Measurements from ENCODE around the gene SLC12A2. TPM values are rescaled to one million over a fixed set of nuclear protein-coding genes. Genes with fewer than 3 reads are reported as not detected.

Gene SLC12A2
- total and polyA plus RNA-seq, 2 experiments from 2014 or later, result 8.1 to 21.3 TPM

DNA sequence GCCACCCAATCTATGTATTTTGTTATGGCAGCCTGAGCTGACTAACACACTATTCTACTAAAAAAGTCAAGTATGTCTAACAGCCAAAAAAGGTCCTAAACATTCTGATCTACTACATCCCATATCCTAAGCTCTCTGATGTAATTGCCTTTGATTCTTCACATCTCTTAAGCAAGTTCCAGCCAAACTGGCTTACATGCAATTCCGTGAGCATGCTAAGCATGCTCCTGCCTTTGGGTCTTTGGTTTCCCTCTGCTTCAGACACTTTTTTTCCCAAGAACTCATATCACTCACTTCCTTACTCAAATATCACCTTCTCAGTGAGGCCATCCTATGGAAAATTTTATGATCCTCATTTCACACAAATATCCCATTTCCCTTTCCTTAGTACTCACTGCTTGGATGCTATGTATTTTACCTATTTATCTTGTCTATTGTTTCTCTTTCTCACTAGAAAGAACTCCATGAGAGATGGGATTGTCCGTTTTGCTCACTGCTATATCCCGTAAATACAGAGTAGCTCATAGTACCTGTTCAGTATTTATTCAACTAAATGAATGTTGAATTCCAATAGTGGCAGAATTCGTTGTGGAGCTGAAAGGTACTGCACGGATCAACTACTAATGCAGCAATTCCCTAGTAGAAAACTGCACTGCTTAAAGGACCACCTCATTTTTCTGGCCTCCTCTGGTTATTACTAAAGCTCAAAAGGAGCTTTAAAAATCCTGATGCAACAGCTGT is 2.3 kb upstream of the SLC12A2 start:
- no peak for ATAC-seq

GRCh38 chr5:128082551-128083032 is 974 bp upstream of the SLC12A2 start:
- DNase-seq (ENCODE audit: low spot score), result no peak
- ATAC-seq, result no peak
- Mint-ChIP-seq H3K4me3 (peak overlapping the region; percentile 91), H3K36me3 (ENCODE audit: low read depth) (no peaks in the 10 kb centered on the region), H3K27me3 (ENCODE audit: insufficient read depth, low read depth, poor library complexity) (peaks cover 19% of the 10 kb centered on the region), H3K27ac (peak overlapping the region; percentile 84), H3K9me3 (no peaks in the 10 kb centered on the region), H3K4me1 (peaks cover 27% of the 10 kb centered on the region; the same call in 2 of the 3 replicates)
- Histone ChIP-seq H3K9me2 (ENCODE audit: insufficient read depth) (no peaks in the 10 kb centered on the region), H3K27ac (ENCODE audit: low read depth) (peak overlapping the region; percentile 30; the same call in 1 of the 2 replicates), H2AFZ (peak overlapping the region; percentile 98), H4K20me1 (replicated peaks; ENCODE audit: insufficient read depth) (peaks cover 28% of the 10 kb centered on the region), H3K4me3 (peak overlapping the region; percentile 91), H3K4me1 (ENCODE audit: insufficient read depth) (peaks cover 14% of the 10 kb centered on the region), H3K27me3 (ENCODE audit: insufficient read depth) (peaks cover 25% of the 10 kb centered on the region), H3K79me2 (replicated peaks; ENCODE audit: insufficient read depth) (peaks cover 28% of the 10 kb centered on the region), H3K36me3 (ENCODE audit: insufficient read depth) (no peaks in the 10 kb centered on the region), H3K4me2 (peak overlapping the region; percentile 96), H3F3A (replicated peaks; ENCODE audit: low read depth) (0 out of 2 replicates have a peak, but pooled peaks cover 3% of the 10 kb centered on the region)
- TF ChIP-seq, protein P1, sequence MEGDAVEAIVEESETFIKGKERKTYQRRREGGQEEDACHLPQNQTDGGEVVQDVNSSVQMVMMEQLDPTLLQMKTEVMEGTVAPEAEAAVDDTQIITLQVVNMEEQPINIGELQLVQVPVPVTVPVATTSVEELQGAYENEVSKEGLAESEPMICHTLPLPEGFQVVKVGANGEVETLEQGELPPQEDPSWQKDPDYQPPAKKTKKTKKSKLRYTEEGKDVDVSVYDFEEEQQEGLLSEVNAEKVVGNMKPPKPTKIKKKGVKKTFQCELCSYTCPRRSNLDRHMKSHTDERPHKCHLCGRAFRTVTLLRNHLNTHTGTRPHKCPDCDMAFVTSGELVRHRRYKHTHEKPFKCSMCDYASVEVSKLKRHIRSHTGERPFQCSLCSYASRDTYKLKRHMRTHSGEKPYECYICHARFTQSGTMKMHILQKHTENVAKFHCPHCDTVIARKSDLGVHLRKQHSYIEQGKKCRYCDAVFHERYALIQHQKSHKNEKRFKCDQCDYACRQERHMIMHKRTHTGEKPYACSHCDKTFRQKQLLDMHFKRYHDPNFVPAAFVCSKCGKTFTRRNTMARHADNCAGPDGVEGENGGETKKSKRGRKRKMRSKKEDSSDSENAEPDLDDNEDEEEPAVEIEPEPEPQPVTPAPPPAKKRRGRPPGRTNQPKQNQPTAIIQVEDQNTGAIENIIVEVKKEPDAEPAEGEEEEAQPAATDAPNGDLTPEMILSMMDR (conservative IDR thresholded peaks at IDR 0.05; ENCODE audit: low read depth in 2 of 2), result no peak
- TF ChIP-seq CREB1 (CRISPR knock-in tag; IDR thresholded peaks at IDR 0.05; ENCODE audit: low read depth) (0 out of 2 replicates have a peak, but pooled peaks have one; percentile 1), JUNB (IDR thresholded peaks at IDR 0.05; ENCODE audit: unreplicated experiment) (no peak)

More for the DNA sequence above, 2.3 kb upstream of the SLC12A2 start:
- Histone ChIP-seq H3K4me3 (peak overlapping the region; percentile 91), H3K4me2 (peak overlapping the region; percentile 96), H3K9me2 (ENCODE audit: insufficient read depth) (no peaks in the 10 kb centered on the region), H4K20me1 (replicated peaks; ENCODE audit: insufficient read depth) (peaks cover 18% of the 10 kb centered on the region), H2AFZ (no peak overlapping the region), H3K27ac (ENCODE audit: low read depth) (no peak overlapping the region), H3K36me3 (ENCODE audit: insufficient read depth) (no peaks in the 10 kb centered on the region), H3F3A (replicated peaks; ENCODE audit: low read depth) (0 out of 2 replicates have a peak, but pooled peaks cover 3% of the 10 kb centered on the region), H3K79me2 (replicated peaks; ENCODE audit: insufficient read depth) (peaks cover 14% of the 10 kb centered on the region), H3K4me1 (ENCODE audit: insufficient read depth) (peaks cover 14% of the 10 kb centered on the region), H3K27me3 (ENCODE audit: insufficient read depth) (peaks cover 19% of the 10 kb centered on the region)
- peaks cover 19% of the 10 kb centered on the region for H3K27me3 Mint-ChIP-seq (ENCODE audit: insufficient read depth, low read depth, poor library complexity)
- H3K9me3 Mint-ChIP-seq, result no peaks in the 10 kb centered on the region
- H3K27ac Mint-ChIP-seq, result no peak overlapping the region; the same call in 1 of the 2 replicates
- no peaks in the 10 kb centered on the region for H3K36me3 Mint-ChIP-seq (ENCODE audit: low read depth)
- no peak for DNase-seq (ENCODE audit: low spot score)
- H3K4me3 Mint-ChIP-seq, result peak overlapping the region; percentile 91
- H3K4me1 Mint-ChIP-seq, result peaks cover 24% of the 10 kb centered on the region; the same call in 2 of the 3 replicates
- TF ChIP-seq ZNF331 (CRISPR knock-in tag; IDR thresholded peaks at IDR 0.05; ENCODE audit: low read depth) (no peak), CREB1 (CRISPR knock-in tag; IDR thresholded peaks at IDR 0.05; ENCODE audit: low read depth) (no peak), EZH2 (IDR thresholded peaks at IDR 0.05; ENCODE audit: low read depth, unreplicated experiment) (no peak), ZNF114 (CRISPR knock-in tag; IDR thresholded peaks at IDR 0.05) (no peak), ETS1 (IDR thresholded peaks at IDR 0.05) (no peak)
- TF ChIP-seq, protein P1 (conservative IDR thresholded peaks at IDR 0.05; ENCODE audit: low read depth in 2 of 2), result peak in 1 of 2 experiments; percentile 18; a peak in 1 of 4 replicates

Data from GM23338 (cell line).